ENCODE measurements around the gene PTPN4.

Gene PTPN4

GRCh38 chr2:119823734-119824334, 64.1 kb downstream of the PTPN4 start:
- H3K4me3 ChIP-seq (ENCODE audit: low read length): no peak overlapping the region
- peak; percentile 53 for DNase-seq (ENCODE audit: low read depth)
- TF ChIP-seq CTCF (IDR thresholded peaks at IDR 0.05; ENCODE audit: insufficient read depth, low read depth, low read length, missing control alignments): peak; percentile 74

- peak; percentile 70 for TF ChIP-seq CTCF (IDR thresholded peaks at IDR 0.05; ENCODE audit: insufficient read depth, low read depth, low read length, missing control alignments)
- no peak overlapping the region for H3K4me3 ChIP-seq (ENCODE audit: low read length)
- peak; percentile 54 for DNase-seq (ENCODE audit: low read depth)
These were observed 66.7 kb downstream of the PTPN4 start for GRCh38 chr2:119826370-119826961.

- no peak for TF ChIP-seq CTCF (IDR thresholded peaks at IDR 0.05; ENCODE audit: insufficient read depth, low read depth, low read length, missing control alignments)
- DNase-seq (ENCODE audit: low read depth): no peak
These were observed 68.3 kb downstream of the PTPN4 start for GRCh38 chr2:119827866-119828507.

GRCh38 chr2:119836455-119837142, 76.9 kb downstream of the PTPN4 start:
- H3K4me3 ChIP-seq (ENCODE audit: low read length): no peak overlapping the region
- TF ChIP-seq CTCF (IDR thresholded peaks at IDR 0.05; ENCODE audit: insufficient read depth, low read depth, low read length, missing control alignments): no peak

More at GRCh38 chr2:119827866-119828507, 68.3 kb downstream of the PTPN4 start:
- H3K4me3 ChIP-seq (ENCODE audit: low read length): no peak overlapping the region

GRCh38 chr2:119837350-119837749, 77.6 kb downstream of the PTPN4 start:
- no peak for TF ChIP-seq CTCF (IDR thresholded peaks at IDR 0.05; ENCODE audit: insufficient read depth, low read depth, low read length, missing control alignments)

More at GRCh38 chr2:119836455-119837142, 76.9 kb downstream of the PTPN4 start:
- DNase-seq (ENCODE audit: low read depth): no peak

GRCh38 chr2:119837759-119838158, 78.0 kb downstream of the PTPN4 start:
- DNase-seq (ENCODE audit: low read depth): no peak
- TF ChIP-seq CTCF (IDR thresholded peaks at IDR 0.05; ENCODE audit: insufficient read depth, low read depth, low read length, missing control alignments): no peak

More at GRCh38 chr2:119837350-119837749, 77.6 kb downstream of the PTPN4 start:
- no peak for DNase-seq (ENCODE audit: low read depth)
- no peak overlapping the region for H3K4me3 ChIP-seq (ENCODE audit: low read length)

More at GRCh38 chr2:119837759-119838158, 78.0 kb downstream of the PTPN4 start:
- H3K4me3 ChIP-seq (ENCODE audit: low read length): no peak overlapping the region

All from epithelial cell of esophagus (primary cell).